ENCODE data around the gene C7orf33.
"Not testable (repeated sequence)": the region's sequence is repeated elsewhere in the genome, so short reads cannot be mapped to it uniquely, and the experiment has no call there.

Gene C7orf33

DNA sequence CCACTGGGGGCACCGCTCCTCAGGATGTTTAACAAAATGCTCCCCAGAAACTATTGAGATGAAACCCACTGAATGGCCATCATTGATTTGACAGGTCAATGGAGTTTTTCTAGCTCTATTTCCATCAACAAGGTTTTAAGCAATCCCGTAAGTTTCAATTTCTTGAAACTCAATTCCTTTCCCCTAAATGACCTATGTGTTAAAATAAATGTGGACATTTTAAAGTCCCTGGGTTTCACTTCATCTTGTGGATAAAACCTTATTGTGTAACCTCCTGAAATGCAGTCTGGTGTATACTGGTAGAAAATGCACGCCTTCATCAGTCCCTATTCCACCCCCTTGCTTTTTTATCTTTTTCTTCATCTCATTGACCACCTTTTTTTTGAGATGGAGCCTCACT lies 8.9 kb upstream of the C7orf33 start:
- DNase-seq: no peak

DNA sequence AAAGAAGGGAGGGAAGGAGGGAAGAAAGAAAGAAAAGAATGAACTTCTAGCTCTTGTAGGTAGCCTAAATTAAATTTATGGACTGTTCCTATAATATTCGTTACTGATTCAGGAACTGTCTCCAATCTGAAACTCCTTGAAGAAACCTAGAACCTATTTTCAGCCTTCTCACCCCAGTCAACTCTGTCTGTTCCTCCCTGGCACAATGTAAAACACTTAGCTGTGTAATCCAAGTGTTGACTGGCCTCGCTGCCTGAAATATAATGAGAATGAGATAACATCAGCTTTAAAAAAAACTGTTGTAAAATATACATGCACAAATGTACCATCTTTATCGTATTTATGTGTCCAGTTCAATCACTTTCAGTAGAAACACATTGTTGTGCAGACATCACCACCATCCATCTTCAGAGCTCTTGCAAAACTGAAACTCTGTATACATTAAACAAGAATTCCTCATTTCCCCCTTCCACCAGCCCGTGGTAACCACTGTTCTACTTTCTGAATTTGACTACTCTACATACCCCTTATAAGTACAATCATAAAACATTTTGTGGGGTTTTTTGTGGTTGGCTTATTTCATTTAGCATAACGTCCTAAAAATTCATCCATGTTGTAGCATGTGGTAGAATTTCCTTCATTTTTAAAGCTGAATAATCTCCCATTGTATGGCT lies 6.3 kb upstream of the C7orf33 start:
- DNase-seq: no peak

DNA sequence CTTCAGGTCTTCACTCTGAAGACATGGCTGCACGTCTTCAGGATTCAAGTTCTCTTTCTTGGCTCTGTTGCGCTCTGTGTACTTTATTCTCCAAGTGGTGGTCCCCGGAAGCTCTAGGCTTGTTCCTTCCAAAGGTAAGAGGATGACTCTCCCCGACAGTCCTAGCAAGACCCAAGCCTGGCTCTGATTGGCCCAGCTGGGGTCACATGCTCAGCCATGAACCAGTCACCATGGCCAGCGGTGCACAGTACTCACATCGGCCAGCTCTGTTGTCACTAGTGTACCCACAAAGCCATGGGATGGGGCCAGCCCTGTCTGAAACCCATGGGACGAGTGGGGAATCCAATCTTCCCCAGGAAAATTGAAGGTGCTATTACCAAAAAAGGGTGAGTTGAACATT lies 5.2 kb upstream of the C7orf33 start:
- DNase-seq: no peak

DNA sequence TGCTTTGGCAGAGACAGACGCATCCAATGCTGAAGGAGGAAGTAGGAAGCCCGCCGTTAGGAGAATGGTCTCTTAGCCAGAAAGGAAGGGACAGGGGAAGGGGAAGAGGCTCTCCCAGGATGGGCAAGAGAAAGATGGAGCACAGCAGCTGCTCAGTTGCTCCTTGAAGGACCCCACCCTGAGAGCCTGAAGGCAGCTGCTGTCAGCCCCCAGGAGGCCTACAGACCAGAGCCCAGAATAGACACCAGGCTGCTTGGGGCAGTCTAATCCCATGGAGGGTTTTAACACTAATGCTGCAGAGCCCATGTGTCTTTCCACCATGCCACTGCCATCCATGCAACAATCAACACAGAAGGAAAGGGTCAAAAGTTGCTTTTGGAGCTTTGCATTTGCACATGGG lies 3.5 kb upstream of the C7orf33 start:
- DNase-seq: no peak

DNA sequence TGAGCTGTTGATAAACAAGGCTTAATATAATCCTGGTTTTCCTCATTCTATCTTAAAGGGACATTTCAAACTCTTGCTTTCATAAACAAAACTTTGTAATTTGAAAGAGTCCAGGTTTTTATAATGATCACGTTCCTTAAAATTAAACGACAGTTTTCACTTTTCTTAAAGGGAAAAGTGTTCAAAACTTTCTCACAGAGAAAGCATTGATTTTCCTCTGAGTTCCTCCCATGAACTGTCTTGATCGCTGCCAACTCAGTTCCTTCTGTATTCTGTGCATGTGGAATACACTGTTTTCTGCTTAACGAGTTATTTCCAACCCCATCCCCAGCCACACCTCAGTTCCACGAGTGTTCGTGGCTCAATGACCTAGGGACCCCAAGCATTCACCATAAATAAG lies 2.4 kb upstream of the C7orf33 start:
- no peak for DNase-seq

DNA sequence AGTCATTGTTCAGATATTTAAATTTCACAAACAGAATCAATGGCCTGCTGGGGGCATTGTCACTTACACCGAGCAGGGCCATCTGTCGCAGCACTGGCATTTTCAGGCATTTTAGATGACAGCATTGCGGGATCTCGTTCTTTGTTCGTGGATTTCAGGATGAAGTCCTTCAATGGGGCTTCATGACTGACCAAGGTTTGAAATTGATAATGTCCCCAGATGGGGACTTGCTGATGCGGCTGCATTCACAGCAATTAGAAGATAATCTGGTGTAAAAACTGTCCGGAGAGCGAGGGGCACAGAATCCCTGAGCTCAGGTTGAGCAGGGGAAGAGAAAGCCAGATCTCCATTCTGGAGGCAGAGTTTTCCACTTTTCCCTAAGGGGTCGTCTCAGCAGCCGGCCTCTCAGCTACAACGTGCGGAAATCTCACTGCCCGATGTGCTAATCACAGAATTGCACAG lies 1.9 kb upstream of the C7orf33 start:
- no peak for DNase-seq

DNA sequence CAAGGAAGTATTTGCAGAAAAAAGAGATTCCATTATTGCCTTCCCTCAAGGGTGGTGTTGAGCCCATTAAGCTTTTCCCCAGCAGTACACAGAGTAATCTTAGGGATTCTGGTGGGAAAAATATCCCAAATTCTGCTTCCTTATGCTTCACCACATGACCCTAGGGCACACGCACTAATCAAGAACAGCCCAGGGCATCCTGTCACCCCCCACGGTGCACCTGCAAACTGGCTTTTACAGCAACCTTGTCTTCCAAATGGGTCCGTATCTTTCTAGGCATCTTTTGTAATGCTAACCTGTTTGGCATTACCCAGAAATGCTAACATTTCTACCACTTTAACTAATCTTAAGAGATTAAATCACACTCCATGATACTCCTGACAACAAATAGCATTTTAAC lies 926 bp upstream of the C7orf33 start:
- DNase-seq: no peak

DNA sequence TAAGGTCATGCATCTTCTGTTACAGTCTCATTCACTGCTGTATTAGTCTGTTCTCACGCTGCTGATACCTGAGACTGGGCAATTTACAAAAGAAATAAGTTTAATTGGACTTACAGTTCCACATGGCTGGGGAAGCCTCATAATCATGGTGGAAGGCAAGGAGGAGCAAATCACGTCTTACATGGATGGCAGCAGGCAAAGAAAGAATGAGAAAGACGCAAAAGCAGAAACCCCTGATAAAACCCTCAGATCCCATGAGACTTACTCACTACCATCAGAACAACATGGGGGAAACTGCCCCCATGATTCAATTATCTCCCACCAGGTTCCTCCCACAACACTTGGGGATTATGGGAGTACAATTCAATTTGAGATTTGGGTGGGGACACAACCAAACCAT lies 5.8 kb downstream of the C7orf33 start:
- DNase-seq: not testable (repeated sequence)

DNA sequence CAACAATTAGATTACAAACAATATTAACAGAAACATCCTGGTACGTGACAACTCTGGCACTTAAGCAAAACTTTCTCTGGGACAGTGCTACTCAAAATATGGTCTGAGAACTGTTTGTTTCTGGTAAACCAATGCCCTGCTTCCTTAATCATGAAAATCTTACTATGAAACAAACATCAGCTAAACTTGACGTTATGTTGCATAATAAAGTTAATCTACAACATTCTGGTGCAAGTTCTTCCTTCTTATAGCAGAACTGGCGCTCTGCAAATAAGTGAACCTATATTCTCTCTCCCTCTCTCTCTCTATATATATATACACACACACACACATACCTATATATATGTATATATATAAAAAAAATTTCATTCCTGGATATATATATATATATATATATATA lies 7.8 kb downstream of the C7orf33 start:
- DNase-seq: no peak

DNA sequence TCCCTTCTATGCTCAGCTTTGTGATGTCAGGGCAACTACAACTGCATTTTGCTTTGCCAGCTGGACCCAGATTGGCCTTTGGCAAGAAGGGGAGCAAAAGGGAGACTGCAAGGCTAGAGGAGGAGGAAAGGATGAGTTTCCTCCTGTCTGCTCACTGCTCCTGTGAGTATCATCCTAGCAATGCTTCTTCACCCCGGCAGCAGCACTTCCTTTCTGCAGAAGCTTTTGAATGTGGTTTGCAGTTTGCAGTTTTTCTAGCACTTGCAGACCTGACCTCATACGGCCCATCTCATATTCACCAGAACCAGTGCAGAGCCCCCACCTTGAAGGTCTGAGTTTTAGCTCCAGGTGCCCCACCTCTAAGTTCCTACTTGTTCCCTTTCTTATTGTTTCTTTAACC lies 14.8 kb downstream of the C7orf33 start:
- no peak for DNase-seq

DNA sequence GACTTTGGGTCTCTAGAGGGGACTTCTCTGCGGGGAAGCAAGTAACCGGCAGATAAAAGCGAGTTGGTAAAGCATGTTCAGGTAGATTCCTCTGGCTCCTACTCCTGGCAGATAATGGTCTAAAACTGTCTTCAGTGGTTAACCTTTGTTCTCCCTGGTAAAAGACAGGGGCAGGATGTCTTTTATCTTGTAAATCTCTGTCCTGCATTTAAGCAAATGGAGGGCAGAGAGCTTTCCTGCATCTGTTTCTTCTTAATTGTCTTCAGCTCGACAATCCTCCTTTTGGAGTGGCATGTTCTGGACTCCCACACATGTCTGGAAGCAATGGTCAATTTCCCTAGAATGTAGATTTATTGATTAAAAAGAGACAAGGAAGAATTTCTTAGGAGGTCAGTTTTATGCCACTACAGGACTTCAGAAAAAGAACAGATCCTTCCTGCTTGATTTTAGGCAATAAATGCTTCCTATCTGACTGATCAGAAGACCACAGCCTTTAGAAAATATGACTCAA lies 16.6 kb downstream of the C7orf33 start:
- DNase-seq: no peak

DNA sequence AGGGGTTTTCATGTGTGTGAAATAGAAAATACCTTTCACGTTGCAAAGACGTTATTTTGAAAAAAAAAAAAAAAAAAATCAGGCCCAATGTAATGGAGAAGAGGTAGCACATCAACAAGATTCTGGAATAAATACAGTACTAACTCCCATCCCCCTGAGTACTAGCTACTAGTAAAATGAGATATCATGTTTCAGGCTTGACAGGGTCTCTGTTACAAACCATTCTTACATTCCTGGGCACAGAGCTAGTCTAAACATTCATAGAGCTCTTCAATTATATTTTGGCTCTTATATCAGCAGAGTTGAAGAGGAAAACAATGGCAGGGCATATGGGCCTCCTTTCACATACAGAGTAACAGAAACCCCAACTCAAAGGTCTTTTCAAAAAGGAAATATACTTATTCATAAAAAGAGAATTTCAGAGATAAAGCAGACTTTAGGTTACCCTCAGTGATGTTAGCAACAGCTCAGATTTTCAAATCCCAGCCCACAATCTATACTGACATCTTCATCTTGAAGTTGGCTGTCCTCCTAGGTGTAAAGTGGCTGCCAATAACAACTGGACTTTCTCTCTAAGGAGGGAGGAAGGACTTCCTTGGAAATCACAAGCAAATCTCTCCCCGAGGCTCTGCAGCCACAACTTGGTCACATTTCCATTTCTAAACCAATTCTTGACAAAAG lies 18.6 kb downstream of the C7orf33 start:
- DNase-seq: no peak

DNA sequence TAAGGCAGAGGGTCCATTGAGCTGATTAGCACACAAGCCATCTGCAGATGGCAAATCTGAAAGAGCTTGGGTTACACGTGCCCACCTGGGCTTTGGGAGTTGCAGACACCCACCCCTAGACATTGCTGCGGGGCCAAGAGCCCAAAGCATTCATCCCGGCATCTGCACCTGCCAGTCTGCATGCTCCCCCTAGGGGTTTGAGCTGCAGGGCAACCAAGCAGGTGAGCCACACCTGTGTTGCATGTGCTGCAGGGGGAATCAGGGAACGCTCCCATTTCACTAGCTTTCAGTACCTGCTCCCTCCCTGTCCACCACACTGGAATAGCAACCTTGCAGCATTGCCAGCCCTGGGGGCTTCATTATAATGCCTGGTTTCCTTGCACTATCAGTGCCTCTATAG lies 21.1 kb downstream of the C7orf33 start:
- no peak for DNase-seq

DNA sequence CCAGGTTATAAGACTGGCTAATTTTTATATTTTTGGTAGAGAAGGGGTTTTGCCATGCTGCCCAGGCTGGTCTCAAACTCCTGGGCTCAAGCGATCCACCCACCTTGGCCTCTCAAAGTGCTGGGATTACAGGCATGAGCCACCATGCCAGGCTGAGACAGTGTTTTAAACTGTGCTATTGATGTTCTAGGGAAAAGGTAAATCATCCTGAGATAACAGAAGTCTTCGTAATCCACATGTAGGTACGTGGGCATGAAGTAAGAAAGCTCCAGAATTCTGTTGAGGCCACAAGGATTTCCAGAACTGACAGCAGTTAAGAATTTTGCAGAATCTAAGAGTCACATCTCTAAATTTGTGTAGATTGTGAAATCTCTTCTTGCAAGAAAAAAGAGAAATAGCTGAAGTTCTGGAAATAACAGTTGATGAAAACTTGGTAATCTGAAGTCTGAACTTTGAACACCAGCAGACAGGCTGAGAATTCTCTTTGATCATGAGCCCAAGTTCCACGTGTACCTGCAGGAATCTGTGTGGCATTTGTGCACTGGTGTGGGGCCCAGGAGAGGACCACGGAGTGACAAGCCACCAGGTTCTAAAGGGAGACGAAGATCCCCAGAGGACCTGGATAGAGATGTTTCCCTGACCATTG lies 24.6 kb downstream of the C7orf33 start:
- no peak for DNase-seq

DNA sequence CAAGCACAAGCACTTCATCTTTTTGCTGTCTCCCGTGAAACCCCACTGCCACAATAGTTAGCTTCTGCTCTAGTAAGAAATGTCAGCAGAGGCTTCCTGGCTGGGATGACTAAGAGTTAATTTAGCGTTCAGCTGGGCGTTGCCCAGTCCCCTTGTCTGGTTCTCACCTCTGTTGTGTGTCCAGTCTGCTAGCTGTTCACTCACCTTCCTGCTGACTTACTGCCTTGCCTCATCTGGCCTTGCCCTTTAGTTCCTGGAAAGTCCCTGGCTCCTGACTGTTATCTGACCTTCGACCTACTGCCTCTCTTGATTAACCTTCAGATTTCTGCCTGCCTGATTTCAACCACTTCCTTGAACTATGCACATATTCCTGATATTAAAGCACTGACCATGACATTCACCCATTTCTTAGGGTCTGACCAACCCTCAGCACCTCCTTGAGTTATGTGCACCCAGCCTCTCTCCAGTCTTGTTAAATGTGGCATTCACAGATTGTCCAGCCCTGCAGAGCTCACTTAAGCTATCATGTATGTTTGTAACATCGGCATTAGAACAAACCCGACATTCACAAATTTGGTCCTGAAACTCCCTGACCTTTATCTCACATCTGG lies 30.3 kb downstream of the C7orf33 start:
- no peak for DNase-seq

DNA sequence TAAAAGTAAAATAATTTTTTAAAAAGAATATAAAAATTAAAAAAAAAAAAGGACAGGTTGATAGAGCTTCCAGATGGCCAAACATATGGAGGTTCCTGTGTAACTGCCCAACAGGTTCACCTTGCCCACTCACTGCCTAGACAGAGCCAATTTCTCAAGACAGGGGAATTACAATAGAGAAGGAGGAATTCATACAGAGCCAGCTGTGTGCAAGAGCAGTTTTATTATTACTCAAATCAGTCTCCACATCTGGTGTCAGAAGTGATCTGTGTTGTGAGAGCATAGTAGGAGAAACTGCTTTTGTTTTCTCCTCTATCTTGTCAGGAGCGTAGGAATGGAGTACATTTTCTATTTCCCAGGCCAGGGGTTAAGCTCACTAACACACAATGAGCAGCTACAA lies 31.0 kb downstream of the C7orf33 start:
- DNase-seq: no peak

DNA sequence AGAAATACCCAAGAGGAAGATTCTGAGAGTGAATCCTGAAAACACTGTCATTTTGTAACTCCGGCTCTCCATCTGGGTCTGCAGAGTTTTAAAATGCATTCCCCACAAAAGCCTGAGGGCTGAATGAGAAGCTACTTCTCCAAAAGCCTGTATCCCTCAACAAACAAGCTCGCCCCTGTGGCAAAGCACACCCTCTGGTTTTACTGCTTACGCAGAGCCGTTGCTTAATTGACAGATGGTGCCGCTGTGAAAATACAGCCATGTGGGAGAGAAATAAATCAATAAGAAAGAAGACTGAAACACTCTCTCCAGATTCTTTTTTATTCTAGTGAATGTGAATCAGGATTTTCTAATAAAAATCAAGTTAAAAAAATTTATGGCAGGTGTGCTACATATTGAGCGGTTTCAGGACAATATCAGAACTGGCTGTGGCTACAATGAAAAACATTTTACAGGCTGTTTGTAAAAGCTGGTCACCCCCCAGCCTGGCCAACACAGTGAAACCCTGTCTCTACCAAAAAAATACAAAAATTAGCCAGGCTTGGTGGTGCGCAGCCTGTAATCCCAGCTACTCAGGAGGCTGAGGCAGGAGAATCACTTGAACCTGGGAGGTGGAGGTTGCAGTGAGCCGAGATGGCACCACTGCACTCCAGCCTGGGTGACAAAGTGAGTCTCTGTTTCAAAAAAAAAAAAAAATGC lies 32.5 kb downstream of the C7orf33 start:
- DNase-seq: no peak

DNA sequence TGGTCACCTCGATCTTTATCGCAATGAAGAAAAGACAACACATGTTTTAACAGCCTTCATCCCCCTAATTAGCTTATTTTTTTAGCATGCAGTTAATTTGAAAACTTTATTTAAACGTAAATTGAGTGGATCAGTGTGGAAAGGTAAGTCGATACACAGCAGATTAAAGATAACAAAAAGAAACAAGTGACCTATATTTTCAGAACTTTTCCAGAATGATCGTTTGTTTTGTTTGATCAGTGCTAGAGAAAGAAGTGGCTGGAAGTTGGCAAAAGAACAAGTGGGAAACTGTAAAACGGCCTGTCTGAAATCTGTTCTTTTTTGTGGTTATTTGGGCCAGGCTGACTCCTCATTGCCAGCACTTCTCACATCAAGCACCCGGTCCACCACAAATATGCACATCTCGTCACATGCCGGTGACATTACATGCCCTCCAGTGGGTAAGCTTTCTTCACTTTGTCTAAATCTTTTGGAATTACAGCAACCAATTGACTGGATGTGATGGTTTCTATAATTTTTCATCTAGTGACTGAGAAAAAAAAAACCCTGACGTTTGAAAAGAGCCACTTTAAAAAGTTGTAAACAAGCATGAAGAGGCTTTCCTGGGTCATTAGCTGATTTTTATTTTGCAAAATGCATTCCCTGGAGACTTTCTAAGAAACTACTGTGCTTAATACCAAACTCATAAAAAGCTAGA lies 33.2 kb downstream of the C7orf33 start:
- DNase-seq: no peak

DNA sequence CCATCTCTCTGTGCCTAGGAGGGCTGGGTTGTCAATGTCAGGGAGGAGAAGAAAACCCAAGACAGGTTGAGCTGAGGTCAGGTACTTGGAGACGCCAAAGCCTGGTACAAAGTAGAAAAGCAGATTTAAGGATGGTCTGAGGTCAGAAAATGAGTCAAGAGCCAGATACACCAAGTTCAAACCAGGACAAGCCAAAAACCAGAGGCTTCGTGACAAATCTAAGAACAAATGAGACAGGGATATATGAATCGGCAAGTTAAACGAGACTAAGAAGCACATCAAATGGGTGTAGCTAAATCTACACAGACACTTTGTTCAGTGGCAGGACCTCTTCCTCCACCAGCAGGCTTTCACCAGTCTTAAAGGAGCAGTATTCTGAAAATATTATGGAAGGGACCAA lies 34.2 kb downstream of the C7orf33 start:
- DNase-seq: no peak

DNA sequence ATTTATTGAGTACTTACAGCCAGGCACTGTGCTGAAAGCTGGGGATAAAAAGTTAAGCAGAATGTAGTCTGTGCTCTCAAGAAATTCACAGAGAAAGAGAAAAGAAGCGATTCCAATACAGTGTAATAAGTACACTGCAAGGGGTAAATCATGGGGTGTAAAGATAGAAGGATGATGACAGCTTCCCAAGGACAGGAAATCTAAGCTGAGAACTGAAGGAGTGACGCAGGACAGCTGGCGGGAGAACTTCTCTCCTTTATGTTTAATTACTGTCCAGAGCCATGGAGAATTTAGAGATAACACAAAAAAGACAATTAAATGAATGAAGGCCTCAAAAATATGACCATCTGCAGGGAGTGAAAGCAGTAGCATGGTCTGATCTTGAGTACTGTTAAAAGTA lies 34.8 kb downstream of the C7orf33 start:
- no peak for DNase-seq

DNA sequence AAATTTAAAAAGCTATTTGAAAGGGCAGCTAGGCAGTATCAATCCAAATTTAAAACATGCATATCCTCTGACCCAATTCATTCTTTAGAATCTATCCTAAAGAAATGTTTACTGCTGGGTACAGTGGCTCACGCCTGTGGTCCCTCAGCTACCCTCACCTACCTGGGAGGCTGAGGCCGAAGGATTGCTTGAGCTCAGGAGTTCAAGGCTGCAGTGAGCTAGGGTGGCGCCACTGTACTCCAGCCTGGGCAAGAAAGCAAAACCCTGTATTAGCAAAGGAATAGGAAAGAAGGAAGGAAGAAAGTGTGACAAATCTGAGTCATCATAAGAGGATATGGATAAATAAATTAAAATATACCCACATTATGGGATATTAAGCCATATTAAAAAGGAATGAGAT lies 36.3 kb downstream of the C7orf33 start:
- no peak for DNase-seq

DNA sequence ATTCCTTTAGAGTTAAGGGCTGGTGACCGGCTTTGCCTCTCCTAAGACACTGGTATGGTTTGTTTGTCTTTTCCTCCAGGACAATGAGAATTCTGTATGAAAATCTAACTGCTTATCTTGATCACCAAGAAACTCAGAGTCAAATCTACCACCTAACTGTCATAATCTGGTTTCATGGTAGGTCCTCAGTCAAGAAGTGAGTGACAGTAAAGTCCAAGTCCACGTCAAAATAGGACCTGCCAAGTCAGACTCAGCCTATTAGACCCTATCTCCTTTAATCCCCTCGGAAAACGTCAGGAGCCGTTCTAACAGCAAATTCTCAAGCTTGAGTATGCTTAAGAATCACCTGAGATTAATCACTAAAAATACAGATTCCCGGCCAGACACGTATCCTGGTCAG lies 37.4 kb downstream of the C7orf33 start:
- no peak for DNase-seq

DNA sequence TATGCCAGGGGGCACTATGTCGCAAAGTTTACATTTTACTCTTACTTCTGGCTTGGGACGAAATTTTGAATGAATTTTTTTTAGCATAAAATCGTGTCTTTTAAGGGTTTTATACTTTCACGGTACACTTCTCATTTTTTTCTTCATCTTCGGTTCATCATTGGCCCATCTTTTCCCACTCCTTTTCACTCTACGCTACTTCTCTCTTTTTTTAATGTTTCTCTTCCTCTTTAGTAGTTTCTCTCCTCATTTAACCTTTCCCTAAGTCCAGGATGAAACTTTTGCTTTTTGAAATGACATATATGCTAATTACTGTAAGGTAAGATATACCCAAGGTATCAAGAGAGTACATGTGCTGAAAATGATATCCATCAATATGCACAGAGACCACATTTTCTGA lies 39.5 kb downstream of the C7orf33 start:
- no peak for DNase-seq
